ENCODE results near the gene GOLM1.
A peak's percentile ranks its signal among the peaks of the same experiment; 100 is the strongest.
"Not testable (repeated sequence)": the region's sequence is repeated elsewhere in the genome, so short reads cannot be mapped to it uniquely, and the experiment has no call there.

Gene GOLM1

GRCh38 chr9:86079865-86080469 lies 19.4 kb downstream of the GOLM1 start:
- DNase-seq, result no peak

GRCh38 chr9:86079421-86079831 lies 19.9 kb downstream of the GOLM1 start:
- no peak for DNase-seq

- no peak for DNase-seq
Measured at GRCh38 chr9:86078731-86079130, 20.6 kb downstream of the GOLM1 start.

GRCh38 chr9:86077276-86077675 lies 22.1 kb downstream of the GOLM1 start:
- DNase-seq, result no peak

- no peak for DNase-seq
Measured at GRCh38 chr9:86075132-86076109, 23.9 kb downstream of the GOLM1 start.

GRCh38 chr9:86073839-86074238 lies 25.5 kb downstream of the GOLM1 start:
- no peak for DNase-seq

- DNase-seq, result no peak
Measured at GRCh38 chr9:86072394-86072877, 26.9 kb downstream of the GOLM1 start.

- peak; percentile 67 for DNase-seq
Measured at GRCh38 chr9:86069206-86069869, 30.0 kb downstream of the GOLM1 start.

- no peak for DNase-seq
Measured at GRCh38 chr9:86064220-86064619, 35.1 kb downstream of the GOLM1 start.

- DNase-seq, result no peak
Measured at GRCh38 chr9:86062845-86063693, 36.3 kb downstream of the GOLM1 start.

- DNase-seq, result no peak
Measured at GRCh38 chr9:86061972-86062739, 37.2 kb downstream of the GOLM1 start.

GRCh38 chr9:86057491-86057890 lies 41.9 kb downstream of the GOLM1 start:
- no peak for DNase-seq

- DNase-seq, result no peak
Measured at GRCh38 chr9:86054695-86055094, 44.7 kb downstream of the GOLM1 start.

- DNase-seq, result no peak
Measured at GRCh38 chr9:86052556-86053468, 46.5 kb downstream of the GOLM1 start.

GRCh38 chr9:86048018-86048742 lies 51.2 kb downstream of the GOLM1 start:
- not testable (repeated sequence) for DNase-seq

GRCh38 chr9:86047361-86047760 lies 52.0 kb downstream of the GOLM1 start:
- DNase-seq, result no peak

GRCh38 chr9:86046930-86047341 lies 52.4 kb downstream of the GOLM1 start:
- no peak for DNase-seq

GRCh38 chr9:86046071-86046636 lies 53.2 kb downstream of the GOLM1 start:
- DNase-seq, result no peak

- DNase-seq, result no peak
Measured at GRCh38 chr9:86045654-86046053, 53.7 kb downstream of the GOLM1 start.

All from SIG-M5 (cell line).